Parietal lobe (tissue), 1 donor: ENCODE results near the gene NR4A3. TPM values are rescaled to one million over a fixed set of nuclear protein-coding genes. Genes with fewer than 3 reads are reported as not detected.

ENCODE experiments used
- total RNA-seq: library from RNA; depleted of rRNA; stranded (reverse); fragments of >200 nt; gene quantifications from one replicate; pipeline ENCODE4 v1.2.3, GENCODE V29; 2014

Gene NR4A3
- 13.5 TPM for total RNA-seq

DNA sequence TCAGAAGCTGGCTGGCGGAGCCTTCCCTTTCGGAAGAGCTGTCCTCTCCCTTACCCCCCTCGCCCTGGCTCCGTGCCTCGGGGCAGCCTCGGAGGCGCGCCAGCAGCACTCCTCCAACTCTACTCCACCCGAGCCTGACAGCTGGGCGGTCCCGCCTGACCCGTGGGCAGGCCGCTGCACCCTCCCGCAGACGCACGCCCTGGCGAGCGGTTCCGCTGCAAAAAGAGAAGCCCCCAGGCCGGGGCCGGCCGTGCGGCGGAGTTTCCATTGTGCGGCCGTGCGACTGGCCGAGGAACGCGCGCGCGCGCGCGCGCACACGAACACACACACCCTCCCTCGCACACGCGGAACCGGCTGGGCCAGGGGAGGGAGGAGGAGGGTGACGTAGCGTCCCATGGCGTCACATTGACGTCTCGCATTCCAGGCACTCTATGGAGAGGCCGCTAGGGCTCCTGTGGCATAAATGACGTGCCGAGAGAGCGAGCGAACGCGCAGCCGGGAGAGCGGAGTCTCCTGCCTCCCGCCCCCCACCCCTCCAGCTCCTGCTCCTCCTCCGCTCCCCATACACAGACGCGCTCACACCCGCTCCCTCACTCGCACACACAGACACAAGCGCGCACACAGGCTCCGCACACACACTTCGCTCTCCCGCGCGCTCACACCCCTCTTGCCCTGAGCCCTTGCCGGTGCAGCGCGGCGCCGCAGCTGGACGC, at the start of gene NR4A3:
Gene NR4A3, plus strand, starts transcription at position 490 of the 713 bp plus-strand sequence. CDS start 6,158 bp downstream, outside the sequence.

DNA sequence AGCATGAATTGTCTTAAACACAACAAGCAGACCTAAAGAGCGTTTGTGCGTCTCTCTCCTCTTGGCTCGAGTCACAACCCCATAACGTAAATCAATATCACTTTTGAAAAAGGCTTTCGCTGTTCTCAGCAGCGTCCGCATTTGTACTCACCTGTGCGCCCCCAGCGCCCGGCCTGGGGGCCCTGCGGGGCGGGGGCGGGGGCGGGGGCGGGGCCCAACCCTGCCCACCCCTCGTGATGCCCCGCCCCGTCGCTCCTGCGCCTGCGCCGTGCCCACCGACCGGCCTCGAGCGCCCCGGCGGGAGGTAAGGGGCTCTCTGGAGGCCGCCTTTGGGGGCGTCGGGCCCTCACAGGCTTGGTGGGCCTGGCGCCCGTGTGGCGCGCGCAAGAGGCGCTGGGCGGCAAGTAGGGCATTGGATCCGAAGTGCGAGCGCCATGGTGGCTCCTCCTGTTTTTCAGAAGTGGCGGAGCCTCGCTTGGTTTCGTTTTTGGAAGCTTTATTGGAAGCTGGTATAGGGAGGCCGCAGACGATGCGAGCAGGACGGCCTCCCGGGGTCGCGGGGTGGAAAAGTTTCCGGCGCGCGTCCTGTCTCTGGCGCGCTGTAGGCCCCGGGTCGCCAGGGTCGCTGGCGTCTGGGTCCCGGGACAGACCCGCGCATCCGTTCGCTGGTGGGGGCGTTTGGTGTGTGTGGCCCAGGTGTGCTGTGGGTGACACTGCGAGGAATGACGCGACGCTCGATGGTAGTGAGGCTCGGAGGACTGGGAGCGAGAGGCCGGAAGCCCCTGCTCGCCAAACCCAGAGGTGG, 84.9 kb downstream of the NR4A3 start, which contains the start of gene STX17:
Gene STX17, plus strand, starts transcription at position 252 of the 805 bp plus-strand sequence. CDS start 8,586 bp downstream, outside the sequence.

Other genes with a start within 250 kb of the NR4A3 start
- 27.2 TPM for gene STX17, start 84.8 kb downstream of the NR4A3 start, total RNA-seq